Ramos (cell line): ENCODE measurements around the gene ECT2.
"Not testable (repeated sequence)": the region's sequence is repeated elsewhere in the genome, so short reads cannot be mapped to it uniquely, and the experiment has no call there.

Experiments
- in situ Hi-C: fragments of 300-500 bp; cut with MboI; formaldehyde crosslinking; loops from one replicate; pipeline ENCODE4 v1.14.3; 2022; ENCODE audit warnings: low sequenced_read_pairs; ENCODE audit not compliant: unreplicated experiment

The ECT2 gene

DNA sequence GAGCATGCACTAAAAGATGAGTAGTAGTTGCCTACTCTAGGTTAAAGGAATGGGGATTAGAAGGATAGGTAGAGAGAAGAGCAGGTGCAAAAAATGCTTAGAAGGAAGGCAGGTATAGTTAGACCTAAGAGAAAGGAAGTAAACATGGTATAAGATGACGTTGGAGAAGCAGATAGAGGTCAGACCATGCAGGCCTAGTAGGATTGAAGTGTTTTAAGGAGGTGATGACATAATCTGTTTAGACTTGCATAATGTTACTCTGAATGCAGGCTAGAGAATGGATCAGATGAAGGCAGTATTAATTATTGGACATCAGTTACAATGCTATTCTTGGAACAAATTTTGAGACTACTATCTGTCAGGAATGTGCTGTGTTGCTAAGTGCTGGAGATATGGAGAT lies 11.1 kb upstream of the ECT2 start:
- in situ Hi-C loops = no loop called here

DNA sequence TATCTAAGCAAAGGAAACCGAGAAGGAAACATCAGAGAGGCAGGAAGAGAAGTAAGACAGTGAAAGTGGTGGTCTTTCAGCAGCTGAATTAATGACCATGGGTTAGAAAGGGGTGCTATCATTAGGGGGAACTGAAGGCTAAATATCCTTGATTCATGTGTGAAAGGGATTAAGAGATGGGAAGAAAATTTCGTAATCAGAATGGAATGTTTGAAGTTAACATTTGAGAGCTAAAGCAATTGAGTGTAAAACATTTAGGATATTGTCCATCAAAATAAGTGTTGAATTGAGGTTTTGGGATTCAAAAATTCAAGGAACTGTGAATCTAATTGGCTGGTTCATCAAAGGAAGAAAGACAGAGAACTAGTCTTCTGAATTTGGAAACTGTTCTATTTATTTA lies 4.1 kb upstream of the ECT2 start:
- in situ Hi-C loops = no loop called here

DNA sequence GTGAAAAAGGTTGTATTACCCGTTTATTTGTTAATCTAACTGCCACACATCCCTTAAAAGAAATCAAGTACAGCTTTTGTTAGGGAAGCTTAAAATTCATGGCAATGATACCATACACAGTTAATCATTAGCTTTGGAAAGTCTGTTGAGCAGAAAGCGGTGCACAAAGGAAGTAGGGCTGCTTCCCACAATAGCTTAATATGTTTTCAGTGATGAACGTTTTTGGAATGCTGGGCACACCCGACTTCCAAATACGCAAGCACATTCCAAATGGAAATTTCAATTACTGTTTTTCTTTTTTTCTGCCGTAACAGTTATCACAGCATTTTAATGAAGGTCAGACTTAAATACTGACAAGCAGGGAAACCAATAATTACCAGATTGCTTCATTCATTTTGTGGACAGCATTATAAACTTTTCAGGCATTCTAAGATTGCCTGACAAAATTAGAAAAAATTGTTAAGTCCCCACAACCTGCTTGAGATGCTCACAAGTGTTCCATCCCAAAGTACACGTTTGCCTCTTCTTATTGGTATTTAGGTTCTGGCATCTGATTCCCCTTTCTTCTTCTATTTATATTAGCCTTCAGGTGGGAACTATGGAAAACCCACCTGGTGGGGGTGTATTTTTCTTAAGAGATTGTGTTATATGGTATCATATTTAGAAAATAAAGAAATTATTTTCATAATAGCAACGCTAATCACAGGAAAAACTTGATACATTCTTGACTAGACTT lies 1.1 kb upstream of the ECT2 start:
- in situ Hi-C loops = no loop called here

DNA sequence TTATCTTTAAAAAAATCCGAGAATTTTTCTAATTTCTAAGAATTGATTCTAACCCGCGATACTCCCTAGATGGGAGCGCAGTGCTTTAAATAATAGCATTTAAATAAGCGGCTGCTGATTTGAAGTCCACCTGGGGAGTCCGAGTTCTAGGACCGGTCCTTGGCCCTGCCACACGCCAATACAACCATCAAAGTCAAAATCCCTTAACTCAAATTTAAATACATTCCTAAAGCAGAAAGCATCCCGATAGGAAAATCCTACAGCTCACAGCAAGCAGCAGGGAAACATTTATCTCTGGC lies 508 bp upstream of the ECT2 start:
- in situ Hi-C loops = no loop called here

DNA sequence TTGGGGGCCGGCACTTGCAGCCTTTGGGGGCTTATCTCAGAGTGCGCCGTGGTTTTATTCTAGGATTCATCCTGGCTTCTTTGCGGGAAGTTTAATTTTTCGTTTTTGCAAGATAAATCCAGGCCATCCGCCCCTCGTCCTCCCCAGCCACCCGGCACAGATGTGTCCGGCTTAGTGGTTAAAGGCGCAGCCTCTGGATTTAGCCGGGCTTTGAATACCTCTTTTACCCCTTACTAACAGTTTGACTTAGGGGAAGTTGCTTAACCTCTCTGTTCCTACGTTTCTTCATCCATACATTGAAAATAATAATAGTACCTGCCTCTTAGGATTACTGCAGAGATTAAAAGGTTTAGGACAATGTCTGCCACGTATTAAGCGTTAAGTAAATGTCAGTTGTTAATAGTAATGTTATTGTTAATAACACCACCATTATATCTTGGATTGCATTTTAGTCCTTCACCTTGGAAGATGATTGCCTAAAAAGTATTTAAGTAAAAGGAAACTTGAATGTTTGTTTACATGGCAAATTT lies 714 bp downstream of the ECT2 start:
- in situ Hi-C loops = no loop called here

DNA sequence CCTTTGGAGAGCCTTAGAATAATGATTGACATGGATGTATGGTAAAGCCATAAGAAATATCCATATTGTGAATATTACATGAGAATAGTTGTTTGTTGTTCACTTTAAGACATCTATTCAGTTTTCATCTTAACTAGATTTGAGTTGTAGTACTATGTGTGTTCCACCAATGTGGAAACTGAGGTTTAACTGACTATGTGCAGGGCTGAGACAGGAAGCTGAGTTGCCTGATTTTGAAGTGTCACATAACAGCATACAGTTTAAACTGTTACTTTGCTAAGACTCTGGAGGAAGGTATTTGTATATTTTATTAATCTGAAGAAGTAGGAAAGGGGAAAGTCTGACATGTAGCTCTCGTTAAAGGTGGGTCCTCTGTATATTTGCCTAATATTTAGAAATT lies 2.1 kb downstream of the ECT2 start:
- in situ Hi-C loops = no loop called here

DNA sequence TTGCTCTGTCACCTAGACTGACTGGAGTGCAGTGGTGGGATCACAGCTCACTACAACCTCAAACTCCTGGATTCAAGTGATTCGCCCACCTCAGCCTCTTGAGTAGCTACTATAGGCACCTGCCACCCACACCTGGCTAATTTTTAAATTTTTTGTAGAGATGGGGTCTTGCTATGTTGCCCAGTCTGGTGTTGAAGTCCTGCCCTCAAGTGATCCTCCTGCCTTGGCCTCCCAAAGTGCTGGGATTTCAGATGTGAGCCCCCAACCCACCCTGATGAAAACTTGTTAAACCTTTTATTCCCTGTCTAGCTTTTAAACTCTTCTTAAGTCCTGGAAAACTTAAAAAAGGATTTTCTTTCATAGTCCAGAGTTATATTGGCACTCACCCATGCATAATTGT lies 2.6 kb downstream of the ECT2 start:
- in situ Hi-C loops = no loop called here

DNA sequence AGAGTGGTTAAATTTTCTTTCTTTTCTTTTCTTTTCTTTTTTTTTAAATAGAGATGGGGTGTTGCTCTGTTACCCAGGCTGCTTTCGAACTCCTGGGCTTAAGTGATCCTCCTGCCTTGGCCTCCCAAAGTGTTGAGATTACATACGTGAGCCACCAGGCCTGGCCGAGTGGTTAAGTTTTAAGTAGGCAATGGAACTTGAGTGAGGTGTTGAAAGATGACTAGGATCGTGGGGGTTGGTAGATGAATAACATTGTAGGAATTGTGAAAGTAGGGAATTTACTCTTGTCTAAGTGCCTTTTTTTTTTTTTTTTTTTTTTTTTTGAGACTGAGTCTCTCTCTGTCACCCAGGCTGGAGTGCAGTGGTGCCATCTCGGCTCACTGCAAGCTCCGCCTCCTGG lies 9.9 kb downstream of the ECT2 start:
- in situ Hi-C loops = not testable (repeated sequence)

DNA sequence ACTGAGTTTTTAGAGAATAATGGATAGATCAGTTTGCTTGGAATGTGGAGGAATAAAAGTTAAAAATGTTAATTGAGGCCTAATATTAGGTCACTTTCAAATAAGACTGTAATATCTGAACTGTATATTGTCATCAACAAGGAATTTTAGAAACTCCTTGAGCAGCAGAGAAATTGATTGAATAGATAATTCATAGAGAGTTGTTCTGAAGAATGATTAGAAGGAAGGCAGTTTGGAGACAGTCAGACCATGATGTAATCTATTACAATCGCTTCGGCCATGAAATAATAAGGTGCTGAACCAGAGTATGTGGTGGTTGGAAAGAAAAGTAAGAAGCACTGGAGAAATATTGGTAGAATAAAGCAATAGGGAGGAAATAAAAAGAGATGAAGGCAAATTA lies 15.7 kb downstream of the ECT2 start:
- in situ Hi-C loops = no loop called here

DNA sequence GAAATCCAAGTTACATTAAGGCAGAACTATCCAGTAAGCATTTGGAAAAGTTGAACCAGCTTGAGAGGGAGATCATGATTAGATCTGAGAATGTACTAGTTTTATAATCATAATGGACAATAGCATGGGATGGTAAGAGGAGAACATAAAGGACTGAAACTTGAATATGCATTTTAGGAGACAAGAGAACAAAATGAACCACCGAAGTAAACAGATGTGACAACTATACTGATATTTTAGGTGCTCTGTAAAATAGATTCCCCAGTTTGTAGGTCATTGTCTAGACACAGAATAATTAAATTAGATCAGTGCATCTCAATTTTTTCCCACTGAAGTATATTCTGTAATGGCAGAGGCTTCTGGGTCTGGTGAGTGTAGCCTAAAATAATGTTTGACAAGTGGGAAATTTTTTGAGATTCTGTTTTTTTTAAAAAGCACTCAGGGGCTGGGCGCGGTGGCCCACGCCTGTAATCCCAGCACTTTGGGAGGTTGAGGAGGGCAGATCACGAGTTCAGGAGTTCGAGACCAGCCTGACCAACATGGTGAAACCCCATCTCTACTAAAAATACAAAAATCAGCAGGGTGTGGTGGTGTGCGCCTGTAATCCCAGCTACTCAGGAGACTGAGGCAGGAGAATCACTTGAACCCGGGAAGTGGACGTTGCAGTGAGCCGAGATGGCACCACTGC lies 16.3 kb downstream of the ECT2 start:
- in situ Hi-C loops = no loop called here

DNA sequence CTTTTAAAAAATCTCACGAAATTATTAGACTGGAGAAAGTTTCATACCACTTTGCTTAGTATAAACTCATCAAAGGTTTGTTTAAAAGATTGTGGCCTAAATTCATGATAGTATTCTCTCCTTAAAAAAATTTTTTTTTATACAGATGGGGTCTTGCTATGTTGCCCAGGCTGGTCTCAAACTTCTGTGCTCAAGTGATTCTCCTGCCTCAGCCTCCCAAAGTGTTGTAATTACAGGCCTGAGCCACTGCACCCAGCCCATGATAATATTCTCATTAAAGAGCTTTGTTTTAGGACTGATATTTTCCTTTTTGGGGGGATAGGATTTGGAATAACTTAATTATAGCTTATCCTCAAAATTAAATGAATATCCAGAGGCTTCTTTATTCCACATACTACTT lies 19.9 kb downstream of the ECT2 start:
- in situ Hi-C loops = no loop called here

DNA sequence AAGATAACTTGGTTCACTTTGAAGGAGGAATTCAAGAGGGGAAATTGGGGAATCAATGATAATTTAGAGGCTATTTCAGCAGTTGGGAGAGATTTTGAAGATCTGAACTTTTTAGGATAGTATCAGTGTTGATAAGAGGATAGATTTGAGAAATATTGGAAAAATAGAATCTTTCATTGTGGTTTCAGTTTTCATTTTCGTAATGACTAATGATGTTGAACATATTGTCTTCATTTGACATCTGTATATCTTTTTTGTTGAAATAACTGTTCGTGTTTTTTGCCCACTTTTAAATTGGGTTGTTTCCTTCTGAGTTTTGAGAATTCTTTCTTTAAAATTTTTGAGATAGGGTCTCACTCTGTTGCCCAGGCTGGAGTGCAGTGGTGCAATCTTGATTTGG lies 21.1 kb downstream of the ECT2 start:
- in situ Hi-C loops = no loop called here

DNA sequence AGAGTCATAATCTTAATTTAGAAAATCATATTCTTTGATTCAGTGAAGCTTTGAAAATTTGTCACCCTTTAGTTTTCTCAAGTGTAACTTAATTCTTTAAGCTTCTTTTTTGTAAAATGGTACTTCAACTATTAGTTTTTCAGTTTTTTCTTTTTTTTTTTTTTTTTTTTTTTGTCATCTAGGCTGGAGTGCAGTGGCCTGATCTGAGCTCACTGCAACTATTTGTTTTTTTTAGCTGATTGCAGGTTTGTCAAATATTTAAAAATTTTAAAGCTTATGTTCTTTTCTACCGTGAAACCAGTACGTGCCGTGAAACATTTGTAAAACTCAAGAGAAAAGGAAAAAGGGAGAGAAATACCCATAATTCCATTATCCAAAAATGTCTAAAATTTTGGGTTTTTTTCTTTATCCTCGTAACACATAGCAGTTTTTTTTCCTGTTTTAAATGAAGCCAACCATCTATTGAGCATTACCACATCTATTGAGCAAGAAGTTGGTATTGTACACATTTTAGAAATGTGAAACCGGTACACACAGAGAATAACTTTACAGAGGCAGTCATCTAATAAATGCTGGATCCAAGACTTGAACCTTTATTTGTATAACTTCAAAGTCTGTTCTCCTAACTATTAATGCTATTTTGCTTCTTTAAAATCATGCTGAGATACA lies 25.7 kb downstream of the ECT2 start:
- in situ Hi-C loops = no loop called here

DNA sequence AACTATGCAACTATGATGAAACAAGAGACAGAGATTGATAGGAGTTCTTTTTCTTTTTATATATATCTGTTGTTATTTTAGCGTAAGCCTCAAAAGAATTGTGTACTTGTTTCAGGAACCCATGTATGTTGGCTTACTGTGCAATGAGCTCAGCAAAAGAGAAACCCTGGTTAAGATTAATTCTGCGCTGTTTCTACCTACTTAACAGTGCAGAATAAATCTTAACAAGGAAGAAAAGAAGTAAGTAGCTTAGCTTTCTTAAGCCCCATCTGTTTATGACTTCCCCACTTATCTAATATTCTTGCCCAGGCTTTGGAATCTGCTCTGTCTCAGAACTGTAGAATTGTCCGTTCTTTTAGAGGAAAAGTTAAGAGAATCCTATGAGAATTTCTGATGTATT lies 27.4 kb downstream of the ECT2 start:
- in situ Hi-C loops = no loop called here

DNA sequence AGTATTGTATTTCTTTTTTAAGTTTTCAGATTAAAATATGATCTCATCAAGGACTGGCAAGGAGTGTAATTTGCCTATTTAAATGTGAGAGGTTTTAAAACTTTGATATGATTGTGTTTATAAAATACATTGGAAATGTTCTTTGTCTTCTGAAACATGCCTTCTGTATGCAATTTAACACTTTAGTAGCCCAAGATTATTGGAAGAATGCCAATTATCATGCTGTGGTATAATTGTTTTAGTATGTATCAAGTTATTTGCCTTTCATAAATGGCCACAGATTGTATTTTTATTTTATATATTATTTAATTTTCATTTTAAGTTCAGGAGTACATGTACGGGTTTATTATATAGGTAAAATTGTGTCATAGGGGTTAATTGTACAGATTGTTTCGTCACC lies 31.7 kb downstream of the ECT2 start:
- in situ Hi-C loops = no loop called here

DNA sequence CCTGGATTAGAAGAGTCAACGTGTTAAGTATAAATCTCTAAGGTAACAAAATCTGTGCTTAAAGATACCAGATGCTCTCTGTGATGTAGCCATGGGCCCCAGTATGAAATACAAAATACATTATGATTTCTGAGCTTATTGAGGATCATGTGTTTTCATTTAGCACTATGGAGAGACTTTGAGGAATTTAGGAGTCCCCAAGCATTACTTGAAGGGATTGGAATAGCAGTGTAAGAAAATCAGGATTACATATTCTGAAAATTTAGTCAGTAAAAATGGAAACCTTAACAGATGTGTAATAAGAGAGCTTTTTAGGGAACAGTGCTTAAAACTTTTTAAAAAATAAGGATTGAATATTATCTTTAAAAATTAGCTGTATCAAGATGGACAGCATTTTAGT lies 35.5 kb downstream of the ECT2 start:
- in situ Hi-C loops = no loop called here

DNA sequence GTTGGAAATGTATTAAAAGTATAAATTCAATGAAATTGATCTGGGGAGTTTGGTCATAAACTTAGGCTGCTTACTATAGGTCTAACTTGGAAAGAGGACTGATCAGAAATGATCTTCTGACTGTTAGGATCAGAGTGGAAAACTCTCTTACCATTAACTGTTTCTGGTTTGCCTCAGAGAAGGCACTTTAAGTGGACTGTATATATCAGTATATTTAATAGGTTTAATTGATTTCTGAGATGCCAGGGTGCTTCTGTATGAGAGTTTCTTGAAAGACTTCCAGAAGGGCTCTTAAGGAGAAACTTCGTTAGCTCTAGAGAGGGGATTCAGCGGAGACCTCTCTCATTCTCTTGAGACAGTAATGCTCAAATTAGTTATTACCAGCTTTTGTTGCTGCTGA lies 36.5 kb downstream of the ECT2 start:
- in situ Hi-C loops = no loop called here

DNA sequence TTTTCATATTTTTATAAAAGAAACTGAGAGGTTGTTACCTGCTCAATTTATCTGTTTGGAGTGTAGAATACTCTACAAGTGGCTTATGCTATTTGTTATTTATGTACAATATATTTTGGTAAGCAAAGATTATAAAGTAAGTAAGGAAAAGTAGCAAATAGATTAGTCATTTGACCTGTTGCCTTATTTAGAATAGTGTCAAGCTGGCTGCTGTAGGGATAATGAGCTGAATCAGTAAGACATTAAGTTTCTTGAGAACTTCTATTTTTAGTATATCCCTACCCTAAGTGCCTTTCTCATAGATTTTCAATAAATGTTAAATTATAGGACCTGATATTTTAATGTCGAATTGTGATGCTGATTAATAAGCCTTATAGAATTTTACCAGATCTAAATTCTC lies 37.2 kb downstream of the ECT2 start:
- in situ Hi-C loops = no loop called here

DNA sequence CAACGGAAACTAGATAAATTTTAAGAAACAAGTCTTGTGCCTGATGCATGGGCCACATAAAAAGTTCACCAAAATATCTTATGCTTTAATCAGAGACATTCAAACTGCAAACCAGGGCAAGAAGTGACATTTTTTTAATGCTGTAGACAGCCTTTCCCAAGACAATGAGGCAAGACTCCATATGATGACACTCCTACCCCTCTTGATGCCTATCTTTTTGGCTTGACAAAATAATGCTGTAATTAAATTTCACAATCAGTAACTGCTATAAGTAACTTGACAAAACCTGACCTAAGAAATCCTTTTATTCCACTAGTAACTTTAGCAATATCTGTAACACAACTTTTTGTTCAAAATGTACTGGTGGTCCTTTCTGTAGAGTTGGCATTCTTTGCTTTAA lies 48.7 kb downstream of the ECT2 start:
- in situ Hi-C loops = no loop called here

DNA sequence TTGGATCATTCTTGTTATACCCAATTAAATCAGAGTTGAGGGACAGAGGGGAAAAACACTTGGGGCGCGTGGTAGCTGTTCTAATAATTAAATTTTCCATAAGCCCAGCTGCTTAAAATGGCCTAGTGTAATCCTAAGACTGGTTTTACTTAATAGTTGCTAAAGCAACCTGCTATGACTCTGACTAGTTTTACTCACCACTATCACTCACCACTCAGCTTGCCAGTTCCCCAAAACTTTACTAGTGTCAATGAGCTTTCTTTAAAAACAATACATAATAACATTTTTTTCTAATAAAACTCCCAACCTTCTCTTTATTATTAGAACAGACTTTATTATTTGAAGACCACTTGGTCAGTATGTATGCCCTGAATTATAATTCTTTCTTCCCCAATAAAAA lies 49.6 kb downstream of the ECT2 start:
- in situ Hi-C loops = no loop called here

DNA sequence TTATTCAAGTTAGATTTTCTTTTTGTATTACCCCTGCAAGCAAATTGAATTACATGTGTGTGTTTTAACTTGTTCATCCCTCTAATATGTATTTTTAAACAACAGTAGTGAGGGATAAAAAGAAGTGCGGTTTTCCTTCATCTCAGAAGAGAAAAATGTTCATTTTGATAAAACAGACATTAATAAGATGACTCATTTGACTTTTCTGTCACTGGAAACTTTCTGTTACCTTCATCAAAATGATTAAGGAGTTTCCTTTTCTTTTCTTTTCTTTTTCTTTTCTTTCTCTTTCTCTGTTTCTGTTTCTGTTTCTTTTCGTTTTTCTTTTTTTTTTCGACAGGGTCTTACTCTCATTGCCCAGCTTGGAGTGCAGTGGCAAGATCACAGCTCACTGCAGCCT lies 53.0 kb downstream of the ECT2 start:
- in situ Hi-C loops = no loop called here

DNA sequence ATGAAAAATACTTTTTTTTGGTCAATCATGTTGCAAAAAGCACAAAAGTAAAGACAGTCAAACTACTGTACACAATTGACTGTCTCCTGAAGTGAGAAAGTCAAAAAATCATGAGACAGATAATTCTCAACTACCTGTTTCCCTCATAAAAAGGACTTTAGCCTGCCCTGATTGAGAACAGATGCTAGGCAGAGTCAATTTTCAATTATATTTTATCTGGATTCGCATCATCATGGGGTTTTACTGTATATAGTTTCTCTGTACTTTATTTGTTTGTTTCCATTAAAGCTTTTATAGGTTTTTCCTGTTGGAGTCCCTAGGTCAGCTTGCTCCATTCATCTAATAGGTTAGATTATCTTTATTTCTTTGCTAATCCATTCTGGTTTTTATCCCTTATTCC lies 53.8 kb downstream of the ECT2 start:
- in situ Hi-C loops = no loop called here
